Right forelimb (tissue), 1 donor: Measurements from ENCODE around the gene P3H1.

Experiments used
- DNase-seq: peaks from one replicate; pipeline ENCODE4 v3.0.0-alpha.2; 2018

The P3H1 gene

DNA sequence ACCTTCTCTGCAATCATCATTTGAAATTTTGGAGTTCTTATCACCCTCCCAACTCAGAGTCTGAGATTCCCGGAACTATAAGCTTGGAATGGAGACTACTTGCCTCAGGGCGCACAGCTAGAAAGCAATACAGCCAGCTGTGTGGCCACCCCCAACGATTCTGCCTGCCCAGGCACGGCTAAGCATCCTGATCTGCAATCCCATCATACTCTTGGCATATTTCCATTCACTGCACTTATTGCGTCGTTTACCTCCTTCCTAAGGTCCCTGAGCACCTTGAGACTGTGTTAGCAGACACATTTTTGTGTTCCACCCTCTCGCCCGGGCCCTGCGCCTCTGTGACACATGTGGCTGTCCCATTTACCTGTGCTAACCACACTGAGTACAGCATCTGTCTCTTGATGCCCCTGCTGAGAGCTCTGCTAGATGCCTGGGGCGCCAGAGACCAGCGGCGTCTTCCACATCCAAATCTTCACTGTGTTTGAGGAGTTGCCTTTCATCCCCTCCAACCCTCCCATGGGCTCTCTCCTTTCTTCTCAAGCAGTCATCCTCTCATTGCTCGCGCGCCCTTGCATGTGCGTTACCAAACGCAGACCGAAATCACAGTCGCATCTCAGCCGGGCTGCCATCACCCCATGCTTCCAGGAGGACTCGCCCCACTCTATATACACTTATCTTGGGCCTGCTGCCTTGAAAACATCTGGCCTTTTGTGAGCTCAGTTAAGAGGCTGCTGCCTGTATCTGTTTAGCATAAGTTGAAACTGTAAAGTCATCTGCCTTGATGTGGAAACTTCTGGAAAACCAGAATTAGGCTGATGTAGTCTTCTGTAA, 23.3 kb downstream of the P3H1 start:
- no peak for DNase-seq

DNA sequence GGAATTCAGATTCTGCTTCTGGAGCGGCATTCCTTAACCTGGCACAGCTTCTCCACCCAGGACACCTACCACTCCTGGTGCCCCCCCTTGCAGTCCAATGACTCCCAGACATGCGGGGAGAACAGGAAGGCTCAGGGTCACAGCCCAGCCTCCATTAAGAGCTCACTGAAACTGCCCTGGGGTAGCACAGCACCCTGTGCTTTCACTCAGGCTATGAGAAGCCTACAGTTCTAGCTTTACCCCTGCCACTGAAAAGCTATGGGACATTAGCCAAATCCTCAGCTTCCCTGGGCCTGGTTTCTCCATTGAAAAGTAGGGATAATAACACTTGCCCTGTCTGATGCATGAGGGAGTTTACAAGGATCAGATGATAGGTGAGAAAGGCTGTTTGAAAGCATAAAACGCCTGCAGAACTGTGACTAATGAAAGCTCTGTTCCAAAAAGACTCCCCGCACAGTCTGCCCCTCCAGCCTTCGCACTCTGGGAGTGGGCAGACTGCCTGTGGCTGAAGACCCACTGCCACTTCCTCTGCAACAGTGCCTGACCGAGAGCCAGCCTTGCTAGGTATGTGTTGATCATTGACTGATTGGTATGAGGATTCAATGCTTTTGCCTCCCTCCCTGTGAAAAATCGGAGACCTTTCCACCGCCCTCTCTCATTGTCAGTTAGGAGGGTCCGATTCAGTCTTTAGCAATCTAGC, 24.1 kb downstream of the P3H1 start:
- DNase-seq: no peak

DNA sequence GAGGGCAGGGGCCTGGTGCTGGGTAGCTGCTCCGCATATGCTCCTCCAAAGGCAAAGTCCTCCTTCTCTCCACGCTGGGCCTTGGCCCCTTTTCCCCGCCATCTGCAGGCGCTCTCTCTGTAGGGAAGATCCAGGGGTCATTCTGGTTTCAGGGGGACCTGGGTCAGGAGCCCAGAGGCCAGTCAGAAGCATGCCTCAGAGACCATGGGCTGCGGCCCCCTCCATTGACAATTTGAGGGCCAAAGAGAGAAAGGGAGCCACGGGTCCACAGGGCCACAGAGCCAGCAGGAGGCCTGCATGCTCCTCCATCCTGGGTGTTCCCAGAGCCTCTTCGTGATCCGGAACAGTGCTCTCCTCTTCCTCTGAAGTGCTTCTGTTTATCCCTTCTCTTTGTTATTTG, 24.7 kb downstream of the P3H1 start:
- DNase-seq: no peak

DNA sequence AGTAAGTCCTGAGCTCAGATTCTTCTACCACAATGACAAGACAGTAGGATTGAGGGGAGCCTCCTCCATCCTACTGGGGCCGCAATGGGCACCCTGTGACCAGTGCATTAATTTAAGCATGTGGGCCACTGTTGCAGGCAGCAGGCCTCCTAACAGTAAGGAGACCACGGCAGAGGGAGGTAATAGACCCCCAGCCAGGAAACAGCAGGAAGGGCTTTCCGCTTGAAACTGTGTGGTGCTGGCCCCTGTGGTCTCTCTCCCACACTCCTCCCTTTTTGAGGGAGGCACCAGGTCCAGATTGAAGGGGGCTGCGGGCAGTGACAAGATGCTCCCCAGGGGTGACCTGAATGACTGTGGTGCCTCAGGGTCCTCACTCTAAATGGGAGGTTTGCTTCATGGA, 25.1 kb downstream of the P3H1 start:
- DNase-seq: no peak

DNA sequence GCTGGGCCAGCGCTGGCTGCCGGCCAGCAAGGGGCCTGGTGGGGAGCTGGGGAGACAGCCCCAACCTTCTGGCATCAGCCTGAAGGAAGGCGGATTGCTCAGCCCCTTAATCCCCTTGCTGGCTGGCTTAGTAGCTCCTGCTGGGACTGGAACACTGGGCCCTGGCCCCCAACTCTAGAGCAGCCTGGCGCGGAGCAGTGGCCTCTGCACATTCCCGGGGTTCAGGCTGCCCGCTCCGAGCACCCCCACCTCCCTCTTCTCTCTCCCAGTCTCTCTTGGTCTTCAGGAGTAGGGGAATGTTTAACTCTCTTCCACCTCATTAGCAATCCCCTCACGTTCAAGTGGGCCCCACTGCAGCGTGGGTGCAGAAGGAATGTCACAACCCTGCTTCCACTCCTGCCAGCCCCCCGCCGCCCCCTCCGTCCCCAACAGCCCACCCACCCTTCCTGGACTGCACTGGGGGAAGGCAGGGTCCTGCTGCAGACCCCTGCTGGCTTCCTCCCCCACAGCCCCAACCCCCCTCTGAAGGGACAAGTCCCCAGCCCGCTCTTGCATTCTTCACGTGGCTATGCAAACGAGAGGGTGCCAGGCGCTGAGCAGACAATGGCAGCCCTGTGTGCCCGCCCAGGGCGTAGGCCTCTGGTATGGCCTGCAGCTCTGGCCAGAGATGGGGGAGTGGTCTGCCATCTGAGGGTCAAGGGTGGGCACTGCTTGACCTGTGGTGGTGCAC, 25.8 kb downstream of the P3H1 start:
- DNase-seq: no peak

DNA sequence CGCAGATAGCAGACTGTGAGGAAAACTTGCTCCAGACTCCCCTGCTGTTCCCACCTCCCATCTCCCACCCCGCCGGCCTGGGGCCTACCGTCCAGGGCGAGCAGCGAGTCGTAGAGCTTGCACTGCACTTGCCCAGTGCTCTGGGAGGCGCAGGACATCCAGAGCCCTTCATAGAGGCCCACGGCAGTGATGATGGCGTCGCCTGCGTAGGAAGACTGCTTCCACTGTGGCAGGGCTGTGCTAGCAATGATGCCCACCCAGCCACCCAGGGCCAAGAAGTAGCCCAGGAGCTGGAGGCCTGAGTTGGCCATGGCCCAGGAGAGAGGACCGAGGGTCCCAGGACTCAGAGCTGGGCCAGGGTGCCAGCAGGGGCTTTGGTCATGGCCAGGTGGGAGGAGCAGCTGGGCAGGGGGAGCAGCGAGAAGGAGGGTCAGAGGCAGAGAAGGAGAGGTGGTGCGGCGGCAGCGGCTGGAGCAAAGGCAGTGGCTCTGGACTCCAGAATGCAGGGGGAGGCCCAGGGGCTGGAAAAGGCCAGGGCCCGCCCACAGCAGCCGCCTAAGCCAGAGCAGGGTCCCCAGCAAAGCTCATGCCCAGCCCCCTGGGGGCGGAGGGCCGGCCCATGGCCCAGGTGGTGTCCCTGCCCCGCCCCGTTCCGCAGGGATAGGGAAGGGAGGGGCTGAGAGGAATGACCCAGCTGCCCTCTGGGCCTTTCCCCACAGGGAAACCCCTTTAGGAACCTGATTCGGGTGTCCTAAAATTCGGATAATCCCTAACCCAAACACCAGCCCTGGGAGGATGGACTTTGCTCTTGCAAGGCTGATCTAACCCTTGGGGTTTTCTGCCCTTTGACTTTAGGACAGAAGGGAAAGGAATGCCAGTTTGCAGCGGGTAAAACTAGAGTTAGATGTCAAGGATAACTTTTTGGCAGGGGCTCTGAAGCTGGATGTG, 26.8 kb downstream of the P3H1 start, which contains the start of gene CLDN19:
TSS of gene CLDN19 (minus strand) at position 484 of the 948 bp plus-strand sequence. CDS start at position 311, 173 bp downstream.
- no peak for DNase-seq

DNA sequence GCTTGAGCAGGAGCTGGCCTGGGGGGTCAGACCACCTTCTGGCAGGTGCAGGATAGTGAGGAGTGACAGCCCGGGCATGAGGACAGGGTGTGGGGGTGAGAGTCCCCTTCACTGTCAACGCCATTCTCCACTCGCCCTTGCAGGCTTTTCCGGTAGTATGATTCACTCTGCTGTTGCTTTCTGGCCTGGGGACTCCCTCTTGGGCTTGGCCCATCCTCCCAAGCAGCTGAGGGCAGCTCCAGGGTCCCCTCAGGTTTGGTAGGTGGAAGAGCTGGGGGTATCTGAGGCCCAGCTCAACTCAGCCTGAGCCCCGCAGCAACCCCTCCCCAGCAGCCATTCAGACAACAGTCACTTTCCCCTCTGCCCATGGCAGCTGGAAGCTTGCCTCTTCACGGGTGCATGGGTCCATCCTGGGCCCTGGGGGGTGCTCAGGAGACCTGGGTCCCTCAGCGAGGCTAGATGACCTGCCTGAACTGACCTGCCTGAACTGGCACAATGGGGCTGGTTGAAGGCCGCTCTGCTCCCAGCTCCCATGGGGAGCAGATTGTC, 28.1 kb downstream of the P3H1 start:
- DNase-seq: no peak

DNA sequence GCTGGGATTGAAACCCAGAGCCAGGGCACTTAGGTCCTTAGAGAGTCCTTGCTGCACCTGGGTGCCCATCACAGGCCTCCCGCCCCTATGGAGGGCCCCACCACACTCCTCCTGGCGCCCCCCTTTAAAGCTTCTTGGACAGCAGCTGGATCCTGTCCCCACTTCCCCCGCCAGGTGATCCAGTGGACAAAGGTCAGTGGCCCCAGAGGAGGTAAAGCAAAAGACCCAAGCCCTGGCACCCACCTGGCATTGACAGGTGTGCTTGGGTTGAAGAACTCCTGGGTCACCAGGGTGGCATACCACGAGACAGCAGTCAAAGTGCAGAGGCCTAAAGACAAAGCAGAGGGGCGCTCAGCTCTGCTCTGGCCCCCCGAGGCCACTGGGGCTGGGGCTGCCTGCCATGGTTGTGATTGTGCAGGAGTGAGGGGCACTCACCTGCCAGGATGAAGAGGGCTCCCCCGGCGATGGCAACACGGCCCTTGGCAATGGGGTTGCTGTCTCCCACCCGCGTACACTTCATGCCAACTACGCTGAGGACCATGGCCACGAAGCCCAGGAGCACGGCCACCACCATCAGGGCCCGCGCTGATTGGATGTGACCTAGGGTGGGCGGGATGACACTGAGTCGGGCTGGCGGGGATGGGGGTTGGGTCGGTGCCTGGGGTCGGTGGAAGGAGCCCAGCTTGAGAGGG, 28.7 kb downstream of the P3H1 start:
- DNase-seq: no peak

DNA sequence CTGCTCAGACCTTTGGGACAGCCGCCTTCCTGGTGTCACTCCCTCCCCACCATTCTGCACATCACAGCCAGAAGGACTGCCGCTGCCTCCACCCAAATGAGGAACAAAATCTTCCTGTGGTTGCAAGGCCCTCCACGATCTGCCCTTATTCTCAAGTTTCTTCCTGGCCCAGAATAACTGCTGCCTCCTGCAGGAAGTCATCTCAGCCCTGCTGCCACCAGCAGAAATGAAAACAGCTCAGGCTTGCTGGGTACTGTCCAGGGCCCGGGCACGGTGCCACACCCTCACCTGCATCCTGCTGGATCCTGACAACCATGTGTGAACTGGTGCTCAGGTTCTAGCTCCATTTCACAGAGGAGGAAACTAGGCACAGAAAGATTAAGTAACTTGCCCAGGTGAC, 29.6 kb downstream of the P3H1 start:
- no peak for DNase-seq

DNA sequence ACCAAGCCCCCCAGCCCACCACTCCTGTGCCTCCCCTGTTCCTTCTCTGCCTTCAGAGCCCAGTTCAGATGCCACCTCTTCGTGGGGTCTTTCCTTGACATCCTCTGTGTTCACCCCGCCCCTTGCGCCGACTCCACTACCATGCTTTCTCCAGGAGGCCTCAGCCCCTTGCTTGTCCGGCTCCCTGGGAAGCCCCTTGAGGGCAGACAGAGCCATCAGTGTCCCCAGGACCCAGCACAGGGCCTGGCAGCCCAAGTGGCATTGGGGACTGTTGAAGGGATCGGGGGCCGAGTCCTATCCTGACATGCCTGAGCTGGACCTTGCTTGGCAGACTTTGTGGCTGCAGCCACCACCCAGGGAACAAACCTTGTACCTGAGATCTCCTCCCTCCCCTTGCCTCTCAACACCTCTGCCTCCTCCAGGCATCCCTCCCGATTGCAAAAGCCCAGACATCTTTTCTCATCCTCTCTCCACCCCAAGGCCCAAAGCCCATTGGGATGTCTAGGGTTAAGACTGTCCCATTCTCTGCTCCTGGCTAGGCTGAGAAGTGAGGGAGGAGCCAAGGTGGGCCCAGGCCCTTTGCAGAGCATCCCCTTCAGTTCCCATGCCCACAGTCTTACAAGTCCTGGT, 30.1 kb downstream of the P3H1 start:
- DNase-seq: no peak

DNA sequence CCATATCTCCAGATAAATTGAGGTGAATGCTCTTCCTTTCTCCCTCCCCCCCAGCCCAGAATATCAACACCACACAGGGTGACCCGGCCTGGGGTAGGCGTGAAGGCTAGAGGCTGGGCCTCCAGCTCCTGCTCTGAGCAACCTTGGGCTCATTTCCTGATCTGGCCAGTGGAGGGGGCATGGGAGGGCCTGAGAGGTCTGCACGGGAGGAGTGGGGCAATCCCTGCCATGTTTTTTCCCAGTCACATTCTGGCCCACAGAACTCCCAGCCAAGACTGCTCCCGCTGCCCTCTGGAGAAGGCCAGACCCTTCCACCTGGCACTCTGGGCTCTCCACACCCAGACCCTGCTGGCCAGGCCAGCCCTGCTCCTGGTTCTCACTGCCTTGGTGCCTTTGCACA, 30.7 kb downstream of the P3H1 start:
- DNase-seq: no peak

DNA sequence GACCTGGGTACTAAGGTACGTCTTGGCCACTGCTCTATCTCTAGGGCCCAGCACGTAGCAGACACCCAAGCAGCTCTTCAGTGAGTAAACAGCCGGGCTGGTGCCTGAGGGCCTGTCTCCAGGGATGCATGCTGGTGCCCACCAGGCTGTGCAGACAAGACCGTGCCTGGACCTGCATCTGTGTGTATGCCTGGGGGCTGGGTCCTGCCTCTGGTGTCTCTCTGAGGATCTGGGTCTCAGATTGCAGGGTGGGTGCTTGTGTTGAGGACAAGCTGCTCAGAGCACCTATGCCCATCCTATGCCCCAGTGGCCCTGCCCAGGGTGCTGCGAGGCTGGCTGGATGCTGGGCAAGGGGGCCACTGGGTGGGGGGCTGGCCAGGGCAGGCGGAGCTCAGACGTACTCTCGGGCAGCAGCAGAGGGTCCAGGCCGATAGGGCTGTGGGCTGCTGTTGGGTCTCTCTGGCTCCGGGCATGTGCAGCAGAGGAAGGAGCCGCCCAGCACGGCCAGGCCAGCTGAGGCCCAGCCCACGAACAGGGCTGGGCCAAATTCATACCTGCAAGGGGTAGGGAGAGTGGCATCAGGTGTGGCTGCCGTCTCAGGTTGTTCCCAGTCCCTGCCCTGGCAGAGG, 31.2 kb downstream of the P3H1 start:
- no peak for DNase-seq

DNA sequence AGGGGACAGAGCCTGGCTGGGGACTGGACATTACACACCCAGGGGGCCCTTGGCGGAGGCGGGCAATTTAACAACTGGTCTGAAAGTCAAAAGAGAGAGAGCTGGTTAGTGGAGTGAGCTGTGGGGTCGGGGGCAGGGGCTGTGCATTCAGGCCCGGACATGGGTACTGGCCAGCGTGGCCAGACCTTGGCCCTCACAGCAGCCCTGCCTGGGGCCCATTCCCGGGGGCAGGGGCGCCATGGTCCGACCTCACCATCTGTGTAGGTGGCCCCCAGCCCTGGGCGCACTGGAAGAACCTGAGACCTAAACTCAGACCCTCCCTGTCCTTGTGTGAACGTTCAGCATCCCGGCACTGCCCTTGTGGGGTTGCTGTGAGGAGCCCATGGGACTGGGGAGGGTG, 31.8 kb downstream of the P3H1 start:
- peak; percentile 6 for DNase-seq

DNA sequence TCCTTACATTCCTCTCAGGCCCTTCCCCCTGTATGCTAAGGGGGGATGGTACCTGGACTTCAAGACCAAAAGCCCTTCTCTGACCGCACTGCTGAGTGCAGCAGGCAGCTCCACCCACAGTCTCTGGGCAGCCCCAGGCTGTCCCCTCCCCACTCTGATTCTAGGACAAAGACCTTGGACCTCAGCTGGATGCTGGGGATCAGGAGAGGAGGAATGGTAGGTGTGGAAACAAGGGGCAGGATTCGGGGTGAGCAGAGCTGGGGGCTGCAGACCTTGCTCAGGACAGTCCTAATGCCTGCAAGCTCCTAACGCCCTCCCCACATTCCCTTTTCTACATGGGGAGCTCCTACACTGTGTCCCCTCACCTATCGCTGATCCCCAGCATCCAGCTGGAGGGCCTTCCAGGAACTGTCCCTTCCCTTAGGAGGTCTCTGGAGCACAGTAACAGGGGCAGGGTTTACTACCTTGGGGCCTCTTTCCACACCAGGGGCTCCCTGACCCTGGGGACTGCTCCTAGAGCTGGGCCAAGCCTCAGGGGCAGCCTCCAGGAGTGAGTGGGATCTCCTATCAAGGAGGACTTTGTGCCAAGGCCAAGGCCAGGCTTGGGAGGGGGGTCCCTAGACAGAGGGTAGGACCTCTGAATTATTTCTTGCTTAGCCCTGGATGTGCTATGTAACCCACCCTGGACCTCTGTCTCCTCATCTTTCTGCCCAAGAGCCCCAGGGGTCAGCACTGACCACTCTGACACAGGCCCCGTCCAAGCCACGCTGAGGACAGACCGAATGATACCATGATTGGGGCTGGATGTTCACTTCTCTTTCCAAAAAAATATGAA, 32.4 kb downstream of the P3H1 start:
- peak; percentile 11 for DNase-seq

DNA sequence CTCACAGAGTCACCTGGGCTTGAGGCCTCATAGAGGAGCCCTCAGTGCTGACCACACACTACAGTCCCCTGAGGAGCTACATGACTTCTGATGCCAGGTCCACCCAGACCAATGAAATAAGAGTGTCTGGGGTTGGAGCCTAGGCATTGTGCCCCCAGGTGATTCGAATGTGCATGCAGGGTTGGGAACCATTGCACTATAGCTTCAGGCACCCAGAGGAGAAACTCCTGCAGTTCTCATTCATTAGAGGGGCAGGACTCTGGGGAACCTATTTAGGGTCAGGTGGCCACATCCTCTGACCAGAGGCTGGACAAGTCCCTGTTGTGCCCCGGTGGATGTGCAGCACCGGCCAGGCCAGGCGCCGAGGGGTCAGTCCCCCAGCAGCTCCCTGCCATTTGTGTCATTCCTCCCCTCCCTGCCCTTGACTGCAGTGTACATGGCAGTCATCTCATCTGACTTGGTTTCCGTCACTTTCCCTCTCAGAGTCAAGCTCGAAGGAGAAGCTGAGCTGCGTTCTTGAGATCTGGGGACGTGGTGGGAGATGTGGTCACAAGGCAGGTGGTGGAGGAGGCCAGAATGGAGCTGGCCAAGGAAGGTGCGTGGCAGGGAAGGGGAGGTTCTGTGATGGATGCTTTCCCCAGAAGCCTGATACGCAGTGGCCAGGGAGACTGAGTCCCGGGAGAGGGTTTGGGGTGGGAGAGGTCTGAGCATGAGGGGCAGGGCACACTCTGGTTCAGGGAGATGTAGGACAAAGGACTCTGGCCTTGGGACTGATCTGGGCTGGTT, 33.2 kb downstream of the P3H1 start:
- DNase-seq: peak; percentile 27

DNA sequence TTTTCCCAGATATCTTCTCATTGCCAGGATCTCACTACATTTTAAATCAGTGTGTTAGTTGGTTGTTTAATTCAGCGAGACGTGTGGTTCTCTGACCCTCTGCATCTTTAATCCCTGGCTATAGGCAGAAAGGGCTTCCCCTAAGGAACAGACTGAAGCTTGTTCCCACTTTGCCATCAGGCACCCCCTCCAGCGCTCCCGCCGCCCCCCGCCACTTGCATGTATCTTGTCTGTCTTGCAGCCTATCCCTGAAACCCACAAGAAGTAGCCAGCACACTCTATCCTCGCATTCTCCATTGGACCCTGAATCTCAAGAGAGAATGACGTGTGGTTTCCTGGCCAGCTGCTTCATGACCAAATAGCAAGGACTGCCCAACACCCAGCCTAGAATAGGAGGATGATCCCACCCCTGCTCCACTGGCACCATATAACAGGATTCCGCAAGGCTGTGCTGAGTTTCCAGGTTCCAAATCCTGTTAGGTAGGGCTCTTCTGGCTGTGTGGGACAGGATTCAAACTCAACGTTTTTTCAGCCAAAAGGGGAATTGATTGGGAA, 34.6 kb downstream of the P3H1 start:
- no peak for DNase-seq

DNA sequence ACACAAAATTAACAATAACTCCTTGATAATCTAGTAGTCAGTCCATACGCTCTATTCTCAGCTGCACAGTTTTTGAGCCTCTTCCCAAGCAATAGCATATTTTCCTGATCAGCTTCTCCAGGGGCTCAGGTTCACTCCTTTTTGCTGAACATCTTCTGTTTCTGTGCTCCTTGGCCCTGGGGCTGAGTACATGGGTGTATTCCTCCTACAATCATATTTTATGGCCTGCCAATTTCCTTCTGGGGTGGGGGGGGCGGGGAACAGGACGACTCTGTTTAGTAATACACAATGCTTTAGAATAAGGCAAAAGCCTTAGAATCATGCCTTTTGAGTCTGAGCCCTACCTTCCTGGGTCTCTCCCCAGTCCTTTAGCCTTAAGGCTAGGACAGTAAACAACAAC, 35.2 kb downstream of the P3H1 start:
- DNase-seq: no peak

DNA sequence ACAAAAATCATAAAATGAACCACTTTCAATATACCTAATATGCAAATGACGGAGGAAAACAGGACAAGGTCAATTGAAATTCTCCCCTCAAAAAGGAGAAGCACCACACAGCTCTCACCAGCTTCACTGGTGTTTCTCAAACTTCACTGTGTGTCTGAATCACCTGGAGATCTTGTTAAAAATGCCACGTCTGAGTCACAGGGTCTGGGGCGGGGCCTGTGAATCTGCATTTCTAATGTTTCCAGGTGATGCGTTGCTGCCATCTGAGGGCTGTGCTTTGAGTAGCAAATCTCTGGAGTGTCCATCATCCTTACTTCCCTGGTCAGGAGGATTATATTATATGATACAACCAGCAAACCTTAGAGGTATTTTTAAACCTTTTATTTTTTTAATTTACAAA, 35.8 kb downstream of the P3H1 start:
- DNase-seq: no peak
